Right kidney (tissue), 1 donor: ENCODE data around the gene TNFAIP6.
"Not testable (repeated sequence)": the region's sequence is repeated elsewhere in the genome, so short reads cannot be mapped to it uniquely, and the experiment has no call there.

ENCODE experiments used
- DNase-seq: peaks from one replicate; pipeline ENCODE4 v3.0.0-alpha.2; 2016

TNFAIP6 gene

GRCh38 chr2:151421681-151422080, 64.3 kb downstream of the TNFAIP6 start:
- DNase-seq: not testable (repeated sequence)

GRCh38 chr2:151422917-151423439, 65.6 kb downstream of the TNFAIP6 start:
- DNase-seq: no peak

GRCh38 chr2:151423760-151424159, 66.4 kb downstream of the TNFAIP6 start:
- no peak for DNase-seq
